HG03457 (cell line): ENCODE data around the gene GPHN.
"Not testable (repeated sequence)": the region's sequence is repeated elsewhere in the genome, so short reads cannot be mapped to it uniquely, and the experiment has no call there.

Experiments
- ATAC-seq: cut with Tn5 transposase; IDR thresholded peaks from one replicate; pipeline ENCODE4 v1.9.1; 2021; ENCODE audit warnings: moderate number of reproducible peaks; ENCODE audit not compliant: unreplicated experiment

Gene GPHN

DNA sequence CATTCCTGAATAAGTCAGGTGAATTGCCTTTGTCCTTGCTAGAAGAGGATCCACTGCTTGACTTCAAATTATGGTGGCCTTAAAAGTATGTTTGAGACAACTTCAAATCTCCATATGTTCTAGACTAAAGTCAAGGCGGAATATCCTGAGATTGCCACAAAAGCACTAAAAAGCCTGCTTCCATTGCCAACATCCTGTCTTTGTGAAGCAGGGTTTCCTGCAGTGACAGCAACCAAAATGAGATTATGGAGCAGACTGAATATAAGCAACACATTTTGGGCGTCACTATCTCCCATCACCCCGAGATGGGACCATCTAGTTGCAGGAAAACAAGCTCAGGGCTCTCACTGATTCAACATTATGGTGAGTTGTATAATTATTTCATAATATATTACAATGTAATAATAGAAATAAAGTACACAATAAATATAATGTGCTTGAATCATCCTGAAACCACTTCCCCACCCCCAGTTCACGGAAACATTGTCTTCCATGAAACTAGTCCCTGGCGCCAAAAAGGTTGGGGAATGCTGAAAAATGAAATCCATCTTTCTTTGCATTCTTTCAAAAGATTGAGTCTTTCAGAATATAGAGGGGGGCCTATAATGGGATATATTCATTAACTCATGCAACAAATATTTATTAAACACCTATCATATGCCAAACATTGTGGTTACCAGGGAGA lies 143.7 kb downstream of the GPHN start:
- ATAC-seq: no peak

- ATAC-seq: no peak
Measured at GRCh38 chr14:66652525-66653106, 144.7 kb downstream of the GPHN start.

- ATAC-seq: no peak
Measured at GRCh38 chr14:66657780-66658179, 149.8 kb downstream of the GPHN start.

- ATAC-seq: no peak
Measured at GRCh38 chr14:66662374-66662773, 154.4 kb downstream of the GPHN start.

DNA sequence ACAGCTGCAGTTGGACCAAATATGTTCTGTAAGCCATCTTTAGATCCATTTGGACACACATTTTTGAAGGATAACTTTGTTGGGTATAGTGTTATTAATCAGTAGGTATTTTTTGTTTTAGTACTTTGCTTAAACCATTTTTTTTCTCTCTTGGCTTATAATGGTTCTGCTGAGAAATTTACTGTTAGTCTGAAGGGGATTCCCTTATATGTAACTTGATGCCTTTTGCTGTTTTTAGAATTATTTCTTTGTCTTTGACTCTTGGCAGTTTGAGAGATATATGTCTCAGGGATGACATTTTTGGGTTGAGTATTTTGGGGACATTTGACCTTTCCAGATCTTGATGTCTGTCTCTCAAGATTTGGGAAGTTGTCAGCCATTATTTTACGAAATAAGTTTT lies 169.8 kb downstream of the GPHN start:
- no peak for ATAC-seq

GRCh38 chr14:66680216-66680615 lies 172.3 kb downstream of the GPHN start:
- no peak for ATAC-seq

GRCh38 chr14:66696326-66696725 lies 188.4 kb downstream of the GPHN start:
- ATAC-seq: no peak

- ATAC-seq: no peak
Measured at GRCh38 chr14:66698503-66698902, 190.6 kb downstream of the GPHN start.

GRCh38 chr14:66701813-66702212 lies 193.9 kb downstream of the GPHN start:
- ATAC-seq: no peak

DNA sequence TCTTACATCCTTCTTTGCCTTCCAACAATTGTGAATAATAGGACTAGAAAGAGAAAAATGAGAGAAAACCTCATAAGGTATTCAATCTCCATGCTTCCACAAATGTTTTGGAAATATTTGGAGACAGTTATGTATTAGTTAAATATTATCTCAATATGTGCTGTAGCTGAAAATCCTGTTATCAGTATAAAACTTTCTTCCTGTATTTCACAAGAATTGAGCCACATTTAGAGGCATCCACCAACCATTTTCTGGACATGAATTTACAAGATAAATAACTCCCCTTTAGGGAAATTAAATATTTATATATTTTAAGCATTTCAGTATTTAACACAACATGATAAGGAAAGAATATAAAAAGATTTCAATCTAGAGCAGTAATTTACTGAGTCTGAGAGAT lies 200.3 kb downstream of the GPHN start:
- no peak for ATAC-seq

- ATAC-seq: no peak
Measured at GRCh38 chr14:66709291-66709690, 201.3 kb downstream of the GPHN start.

DNA sequence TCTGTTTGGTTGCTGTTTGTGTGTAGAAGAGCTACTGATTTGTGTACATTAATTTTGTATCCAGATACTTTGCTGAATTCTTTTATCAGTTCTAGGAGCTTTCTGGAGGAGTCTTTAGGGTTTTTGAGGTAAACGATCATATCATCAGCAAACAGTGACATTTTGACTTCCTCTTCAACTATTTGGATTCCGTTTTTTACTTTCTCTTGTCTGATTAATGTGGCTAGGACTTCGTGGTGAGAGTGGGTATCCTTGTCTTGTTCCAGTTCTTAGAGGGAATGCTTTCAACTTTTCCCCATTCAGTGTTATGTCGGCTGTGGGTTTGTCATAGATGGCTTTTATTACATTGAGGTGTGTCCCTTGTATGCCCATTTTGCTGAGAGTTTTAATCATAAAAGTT lies 206.3 kb downstream of the GPHN start:
- ATAC-seq: not testable (repeated sequence)

- not testable (repeated sequence) for ATAC-seq
Measured at GRCh38 chr14:66715313-66715712, 207.4 kb downstream of the GPHN start.

DNA sequence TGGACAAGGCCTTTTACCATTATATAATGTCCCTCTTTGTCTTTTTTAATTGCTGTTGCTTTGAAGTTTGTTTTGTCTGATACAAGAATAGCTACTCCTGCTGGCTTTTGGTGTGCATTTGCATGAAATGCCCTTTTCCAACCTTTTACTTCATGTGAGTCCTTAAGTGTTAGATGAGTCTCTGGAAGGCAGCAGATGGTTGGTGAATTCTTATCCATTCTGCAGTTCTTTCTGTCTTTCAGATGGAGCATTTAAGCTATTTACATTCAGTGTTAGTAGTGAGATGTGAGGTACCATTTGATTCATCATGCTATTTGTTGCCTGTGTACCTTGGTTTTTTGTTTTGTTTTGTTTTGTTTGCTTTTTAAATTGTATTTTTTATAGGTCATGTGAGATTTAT lies 208.3 kb downstream of the GPHN start:
- ATAC-seq: no peak

- no peak for ATAC-seq
Measured at GRCh38 chr14:66717561-66718140, 209.7 kb downstream of the GPHN start.

DNA sequence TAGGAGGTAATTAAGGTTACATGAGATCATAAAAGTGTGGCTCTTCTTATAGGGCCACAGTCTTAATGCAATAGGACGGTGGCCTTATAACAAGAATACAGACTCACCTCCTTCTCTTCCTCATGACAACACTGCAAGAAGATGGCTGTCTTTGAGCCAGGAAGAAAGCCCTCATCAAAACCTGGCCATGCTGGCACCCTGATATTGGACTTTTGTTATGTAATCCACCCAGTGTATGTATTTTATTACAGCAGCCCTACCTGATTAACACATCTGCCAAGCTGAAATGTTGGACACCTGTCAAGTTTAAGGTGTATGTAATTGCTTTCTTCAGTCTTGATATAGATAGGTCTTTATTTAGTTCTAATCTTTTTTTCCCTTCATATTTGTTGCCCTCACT lies 217.0 kb downstream of the GPHN start:
- ATAC-seq: no peak

- not testable (repeated sequence) for ATAC-seq
Measured at GRCh38 chr14:66731298-66731697, 223.4 kb downstream of the GPHN start.

DNA sequence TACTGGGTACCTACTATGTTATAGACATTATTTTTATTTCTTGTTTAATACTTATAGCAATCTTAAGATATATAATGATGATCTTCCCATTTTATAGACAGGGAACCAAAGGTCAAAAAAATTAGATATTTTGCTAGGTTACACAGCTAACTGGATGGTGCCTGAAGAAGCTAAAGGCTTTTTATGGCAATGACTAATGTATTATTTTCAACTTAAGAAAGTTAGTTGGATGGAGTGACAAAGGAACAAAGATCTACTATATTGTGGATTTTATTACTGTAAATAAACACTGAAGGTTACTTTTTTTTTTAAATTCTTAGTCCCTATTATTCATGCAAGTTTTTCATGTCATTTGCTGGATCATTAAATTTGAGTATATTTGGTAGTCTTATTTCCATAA lies 227.9 kb downstream of the GPHN start:
- no peak for ATAC-seq

DNA sequence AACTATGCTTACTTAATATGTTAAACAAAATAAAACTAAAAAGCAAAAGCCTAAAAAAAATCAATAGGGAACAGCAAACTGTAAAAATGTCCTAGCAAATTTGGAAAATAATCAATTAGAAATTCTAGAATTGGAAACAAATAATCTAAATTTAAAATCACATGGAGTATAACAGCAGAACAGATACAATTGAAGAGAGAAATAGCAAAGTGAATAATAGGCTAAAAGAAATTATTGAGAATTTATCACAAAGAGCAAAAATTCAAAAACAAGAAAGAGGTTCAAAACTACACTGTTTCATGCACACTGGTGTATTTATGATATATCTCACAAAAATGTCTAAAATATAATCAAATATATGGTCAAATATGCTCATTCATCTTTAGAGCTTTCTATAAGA lies 231.9 kb downstream of the GPHN start:
- no peak for ATAC-seq

DNA sequence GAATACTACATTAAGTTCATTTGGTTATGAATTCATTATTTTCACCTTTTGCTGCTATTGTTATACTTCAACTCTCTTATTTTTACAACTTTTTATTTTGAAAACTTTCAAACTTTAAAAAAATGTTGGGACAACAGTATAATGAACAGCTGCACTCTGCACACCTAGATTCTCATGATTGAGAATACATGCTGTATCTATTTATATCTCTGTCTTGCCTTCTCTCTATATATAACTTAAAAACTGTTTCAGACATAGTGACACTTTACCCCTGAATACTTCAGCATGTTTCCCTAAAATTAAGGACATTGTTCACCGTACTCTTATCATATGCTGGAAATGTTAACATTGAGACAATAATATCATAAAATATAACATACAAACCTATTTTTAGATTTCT lies 237.1 kb downstream of the GPHN start:
- ATAC-seq: no peak

DNA sequence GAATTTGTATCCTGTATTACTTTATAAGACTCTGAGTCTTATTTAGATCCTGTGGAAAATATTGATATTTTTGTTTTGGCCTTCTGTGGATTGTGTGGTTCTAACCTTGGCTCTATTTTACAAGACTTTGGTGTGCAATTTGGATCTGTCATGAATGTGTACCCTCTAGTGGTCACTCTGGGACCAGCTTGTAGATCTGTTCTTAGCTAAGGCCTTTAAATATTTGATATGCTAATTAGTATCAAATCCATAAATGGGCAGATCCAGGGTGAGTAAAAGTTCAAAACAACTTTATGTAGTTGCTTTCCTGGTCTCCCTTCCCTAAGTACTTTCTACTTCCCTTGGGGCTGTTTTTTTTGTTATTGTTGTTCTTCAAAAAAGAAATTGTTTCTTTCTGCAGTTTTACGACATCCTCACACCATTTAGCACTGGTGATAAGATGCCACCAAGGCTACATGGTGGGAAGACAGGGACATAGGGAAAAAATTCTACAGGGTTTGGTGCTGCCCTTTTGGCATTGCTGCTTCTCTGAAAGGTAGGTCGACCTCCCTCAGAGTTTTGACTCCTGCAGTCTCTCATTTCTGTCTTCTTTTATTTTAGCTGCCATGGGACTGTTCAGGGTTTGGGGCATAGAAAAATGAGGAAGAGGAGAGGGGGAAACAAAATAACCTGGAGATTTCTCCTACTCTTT lies 238.5 kb downstream of the GPHN start:
- ATAC-seq: no peak

- ATAC-seq: peak; percentile 52
Measured at GRCh38 chr14:66752109-66752508, 244.2 kb downstream of the GPHN start.
